ENCODE data around the gene ST6GALNAC2.
"Not testable (repeated sequence)": the region's sequence is repeated elsewhere in the genome, so short reads cannot be mapped to it uniquely, and the experiment has no call there.

ST6GALNAC2 gene

GRCh38 chr17:76538941-76539570, 46.6 kb downstream of the ST6GALNAC2 start:
- DNase-seq: no peak

- no peak for DNase-seq
Measured at GRCh38 chr17:76538281-76538931, 47.3 kb downstream of the ST6GALNAC2 start.

- DNase-seq: no peak
Measured at GRCh38 chr17:76537578-76538280, 47.9 kb downstream of the ST6GALNAC2 start, which contains the start of gene CYGB. Gene CYGB, minus strand, starts transcription at chr17:76537709. Its CDS starts 167 bp downstream, at chr17:76537542.

- DNase-seq: no peak
Measured at GRCh38 chr17:76537288-76537577, 48.4 kb downstream of the ST6GALNAC2 start.

- DNase-seq: no peak
Measured at GRCh38 chr17:76536511-76537287, 49.0 kb downstream of the ST6GALNAC2 start.

GRCh38 chr17:76535788-76536510, 49.7 kb downstream of the ST6GALNAC2 start:
- no peak for DNase-seq

GRCh38 chr17:76534831-76535732, 50.6 kb downstream of the ST6GALNAC2 start:
- no peak for DNase-seq

GRCh38 chr17:76533640-76534359, 51.9 kb downstream of the ST6GALNAC2 start:
- DNase-seq: not testable (repeated sequence)

GRCh38 chr17:76532072-76532651, 53.5 kb downstream of the ST6GALNAC2 start:
- DNase-seq: no peak

- DNase-seq: no peak
Measured at GRCh38 chr17:76531486-76532038, 54.1 kb downstream of the ST6GALNAC2 start.

- DNase-seq: no peak
Measured at GRCh38 chr17:76530811-76531485, 54.7 kb downstream of the ST6GALNAC2 start.

GRCh38 chr17:76530095-76530723, 55.5 kb downstream of the ST6GALNAC2 start:
- DNase-seq: no peak

GRCh38 chr17:76529224-76530094, 56.2 kb downstream of the ST6GALNAC2 start:
- DNase-seq: no peak

GRCh38 chr17:76528528-76529223, 57.0 kb downstream of the ST6GALNAC2 start:
- DNase-seq: no peak

- DNase-seq: no peak
Measured at GRCh38 chr17:76528156-76528527, 57.5 kb downstream of the ST6GALNAC2 start.

GRCh38 chr17:76527430-76528111, 58.1 kb downstream of the ST6GALNAC2 start:
- no peak for DNase-seq

- DNase-seq: not testable (repeated sequence)
Measured at GRCh38 chr17:76527016-76527415, 58.6 kb downstream of the ST6GALNAC2 start.
